ENCODE results near the gene TBPL2. TPM values are rescaled to one million over a fixed set of nuclear protein-coding genes. Genes with fewer than 3 reads are reported as not detected.
A peak's percentile ranks its signal among the peaks of the same experiment; 100 is the strongest.
"Not testable (repeated sequence)": the region's sequence is repeated elsewhere in the genome, so short reads cannot be mapped to it uniquely, and the experiment has no call there.

TBPL2 gene
- total RNA-seq = not detected in 2 replicates

DNA sequence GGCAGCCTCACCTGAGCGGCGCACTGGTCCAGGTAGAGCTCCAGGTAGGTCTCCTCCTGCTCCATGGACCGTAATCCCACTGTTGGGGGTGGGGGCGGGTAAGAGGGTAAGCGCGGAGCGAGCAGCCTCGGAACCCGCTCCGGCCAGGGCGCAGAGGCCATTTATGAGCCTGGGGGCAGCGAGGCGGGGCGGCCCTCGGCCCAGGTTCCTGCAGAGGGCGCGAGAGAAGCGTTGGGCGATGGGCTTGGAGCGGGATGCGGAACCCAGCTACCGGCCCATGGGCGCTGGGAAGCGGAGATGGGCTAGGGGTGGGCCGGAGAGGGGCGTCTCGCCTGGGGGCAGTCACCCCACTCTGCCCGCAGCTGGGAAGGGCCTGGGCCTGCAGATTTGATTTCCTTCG, at the start of gene TBPL2:
TSS of gene TBPL2 (minus strand) at position 232 of the 400 bp plus-strand sequence. CDS start at position 65, 167 bp downstream.
- no peak for DNase-seq (ENCODE audit: low read depth in 2 of 2)

DNA sequence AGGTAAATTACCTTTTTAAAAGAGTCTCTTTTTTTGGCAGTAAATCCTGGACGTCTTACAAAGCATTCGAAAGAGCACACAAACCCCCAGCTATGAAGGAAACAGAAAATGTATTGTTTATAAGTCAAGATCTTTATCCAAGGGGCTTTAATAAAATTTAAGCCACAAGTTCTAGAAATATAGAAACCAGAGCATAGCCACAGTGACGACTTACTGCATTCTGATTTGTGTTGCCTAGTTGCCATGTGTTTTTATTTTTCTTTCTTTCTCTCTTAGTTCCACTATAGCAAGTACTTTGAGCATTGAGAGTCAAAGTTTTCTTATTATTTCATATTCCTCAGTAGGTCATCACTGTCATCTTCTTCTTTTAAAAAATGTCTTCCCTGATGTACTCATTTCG, 47.8 kb upstream of the TBPL2 start:
- no peak for DNase-seq (ENCODE audit: low read depth in 2 of 2)

DNA sequence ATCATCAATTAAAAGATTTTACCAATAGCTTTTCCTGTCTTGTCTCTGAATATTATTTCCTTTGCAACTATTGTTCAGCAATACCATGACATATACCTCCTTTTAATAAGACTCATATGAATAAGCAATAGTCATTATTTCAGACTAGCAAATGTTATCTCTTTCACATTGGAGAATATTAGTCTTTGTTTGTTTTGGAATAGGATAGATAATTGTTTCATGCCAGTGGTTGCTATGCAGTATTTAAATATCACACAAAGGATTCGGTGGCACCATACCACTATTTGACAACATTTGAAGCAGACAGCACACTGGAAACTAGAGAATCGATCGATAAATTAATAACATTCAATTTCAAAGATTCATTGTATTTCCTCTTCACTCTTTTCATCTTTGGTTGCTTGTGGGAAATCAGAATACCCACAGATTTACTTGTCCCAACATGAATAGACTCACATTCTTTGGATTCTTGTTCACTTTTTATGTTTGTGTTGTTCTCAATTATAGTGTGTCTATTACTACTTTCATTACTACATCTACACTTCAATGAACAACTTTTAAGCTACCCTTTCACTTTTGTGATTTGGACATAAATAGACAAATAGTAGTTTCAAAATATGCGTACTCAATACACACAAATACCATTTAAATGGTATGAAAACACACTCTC, 42.7 kb upstream of the TBPL2 start:
- peak; percentile 50 to 70 for DNase-seq (ENCODE audit: low read depth in 2 of 2)

DNA sequence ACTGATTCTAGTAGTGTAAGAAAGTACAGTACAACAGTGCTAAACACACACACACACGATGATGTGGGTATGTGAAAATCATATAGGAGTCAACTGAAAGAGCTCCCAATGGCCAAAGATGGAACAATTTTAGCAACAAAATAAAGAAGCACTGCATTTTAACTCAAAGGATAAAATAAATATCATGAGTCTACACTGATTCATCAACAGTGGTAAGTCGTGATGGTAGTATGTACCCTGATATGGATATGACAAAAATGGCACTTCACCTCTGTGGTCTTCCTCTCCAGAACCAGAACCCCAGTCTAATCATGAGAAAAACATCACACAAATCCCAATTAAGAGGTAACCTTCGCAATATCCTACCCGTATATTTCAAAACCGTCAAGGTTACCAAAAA, 41.4 kb upstream of the TBPL2 start:
- no peak for DNase-seq (ENCODE audit: low read depth in 2 of 2)

DNA sequence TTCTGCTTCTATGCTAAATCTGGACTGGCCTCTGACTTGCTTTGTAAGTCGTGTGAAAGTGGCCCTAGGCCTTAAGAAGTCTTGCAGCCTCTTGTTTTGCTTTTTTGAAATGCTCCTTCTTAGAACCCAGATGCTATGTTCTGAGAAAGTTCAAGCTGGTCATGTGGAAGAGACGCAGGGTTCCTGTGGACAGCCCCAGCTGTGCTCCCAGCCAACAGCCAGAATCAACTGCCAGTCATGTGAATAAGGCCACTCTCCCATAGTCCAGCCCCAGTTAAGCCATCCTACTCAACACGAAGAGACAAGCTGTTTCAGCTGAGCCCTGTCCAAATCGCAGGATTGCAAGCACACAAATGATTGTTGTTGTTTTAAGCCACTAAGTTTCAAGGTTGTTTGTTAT, 37.3 kb upstream of the TBPL2 start:
- DNase-seq (ENCODE audit: low read depth in 2 of 2) = no peak

DNA sequence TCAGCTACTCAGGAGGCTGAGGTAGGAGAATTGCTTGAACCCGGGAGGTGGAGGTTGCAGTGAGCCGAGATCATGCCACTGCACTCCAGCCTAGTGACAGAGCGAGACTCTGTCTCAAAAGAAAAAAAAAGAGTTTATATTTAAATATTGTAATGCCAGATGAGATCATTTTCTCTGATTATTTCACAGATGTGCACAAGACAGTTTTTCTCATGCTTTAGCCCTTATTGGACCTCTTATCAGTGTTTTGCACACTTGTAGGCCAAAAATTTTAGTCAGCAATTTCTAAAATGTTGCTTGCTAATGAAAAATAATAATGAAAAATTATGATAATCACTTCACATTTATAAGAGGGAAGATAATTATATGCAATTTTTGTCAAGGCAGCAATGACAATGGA, 36.0 kb upstream of the TBPL2 start:
- not testable (repeated sequence) for DNase-seq (ENCODE audit: low read depth in 2 of 2)

DNA sequence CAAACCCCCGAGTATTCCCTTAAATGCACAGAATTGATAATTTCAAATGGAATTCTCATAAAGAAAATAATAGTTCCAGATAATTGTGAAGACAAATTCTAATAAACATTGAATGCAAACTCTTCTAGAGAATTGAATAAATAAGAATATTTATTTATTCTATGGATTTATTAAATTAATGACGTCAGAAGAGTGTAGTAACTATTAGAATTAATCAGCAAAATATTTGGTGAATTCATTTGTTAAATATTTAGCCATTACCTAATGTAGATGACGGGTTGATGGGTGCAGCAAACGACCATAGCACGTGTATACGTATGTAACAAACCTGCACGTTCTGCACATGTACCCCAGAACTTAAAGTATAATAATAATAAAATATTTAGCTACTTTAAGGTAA, 33.4 kb upstream of the TBPL2 start:
- DNase-seq (ENCODE audit: low read depth in 2 of 2) = no peak

DNA sequence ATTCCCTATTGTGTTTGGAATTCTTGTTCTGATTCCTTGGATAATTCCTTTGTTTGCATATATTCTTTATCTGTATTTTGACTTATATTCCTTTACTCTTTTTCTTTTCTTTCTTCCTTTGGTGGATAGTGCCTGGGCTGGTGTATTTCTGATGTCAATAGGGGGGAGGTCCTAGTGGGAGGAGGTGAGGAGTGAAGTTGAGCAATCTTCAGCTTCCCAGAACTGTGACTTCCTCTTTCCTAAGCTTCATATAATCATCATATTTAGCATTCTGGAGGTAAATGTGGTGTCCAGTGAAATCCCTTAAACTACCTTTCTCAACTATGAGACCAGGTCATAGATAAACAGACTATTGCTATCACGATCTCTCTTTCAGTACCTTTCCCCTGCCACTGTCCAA, 29.6 kb upstream of the TBPL2 start:
- no peak for DNase-seq (ENCODE audit: low read depth in 2 of 2)

DNA sequence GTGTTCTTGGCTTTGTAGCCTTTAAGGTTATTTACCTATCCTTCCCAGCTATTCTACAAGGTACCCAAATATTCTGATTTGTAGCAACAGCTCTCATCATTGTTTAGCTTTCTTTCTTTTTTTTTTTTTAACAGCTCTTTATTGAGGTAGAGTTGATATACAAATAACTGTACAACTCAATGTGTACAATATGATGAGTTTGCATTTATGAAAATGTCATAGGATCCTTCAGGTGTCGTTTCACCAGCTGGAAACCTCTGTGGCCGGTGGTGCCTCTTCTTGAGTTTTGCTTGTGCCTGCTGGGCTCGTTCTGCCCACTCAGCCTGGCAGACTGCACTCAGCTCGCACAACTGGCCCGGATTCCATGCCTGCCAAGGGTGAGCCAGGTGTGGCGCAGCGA, 26.9 kb upstream of the TBPL2 start:
- no peak for DNase-seq (ENCODE audit: low read depth in 2 of 2)

DNA sequence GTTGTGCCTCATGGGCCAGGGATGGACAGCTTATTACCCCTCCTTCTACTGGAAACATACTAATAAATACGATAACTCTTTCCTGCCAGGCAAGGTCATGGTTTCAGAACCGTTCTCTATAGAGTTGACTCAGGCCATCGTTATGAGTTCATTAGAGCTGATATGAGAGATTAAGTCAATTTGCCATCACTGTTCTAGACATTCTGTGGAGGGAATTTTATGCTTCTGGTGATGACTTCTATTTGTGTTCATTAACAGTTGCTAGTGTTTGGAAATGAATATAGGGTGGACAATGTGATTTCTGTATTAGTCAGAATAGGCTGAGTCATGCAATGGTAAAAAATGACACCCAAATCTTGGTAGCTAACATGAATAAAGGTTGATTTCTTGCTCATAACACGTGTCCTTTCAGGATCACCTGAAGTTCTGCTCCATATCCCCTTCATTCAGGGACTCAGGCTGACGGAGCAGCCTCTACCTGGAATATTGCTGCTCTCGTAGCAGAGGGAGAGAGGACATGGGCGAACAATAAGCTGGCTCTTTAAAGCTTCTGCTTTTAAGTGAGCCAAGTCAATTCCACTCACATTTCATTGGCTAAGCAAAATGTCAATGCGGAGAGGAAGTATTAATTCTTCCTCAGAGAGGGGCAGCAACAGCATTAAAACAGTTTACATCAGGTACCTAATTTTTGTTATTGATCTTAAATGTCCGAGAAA, 18.5 kb upstream of the TBPL2 start:
- DNase-seq (ENCODE audit: low read depth in 2 of 2) = peak in 1 of 2 donors; percentile 62

DNA sequence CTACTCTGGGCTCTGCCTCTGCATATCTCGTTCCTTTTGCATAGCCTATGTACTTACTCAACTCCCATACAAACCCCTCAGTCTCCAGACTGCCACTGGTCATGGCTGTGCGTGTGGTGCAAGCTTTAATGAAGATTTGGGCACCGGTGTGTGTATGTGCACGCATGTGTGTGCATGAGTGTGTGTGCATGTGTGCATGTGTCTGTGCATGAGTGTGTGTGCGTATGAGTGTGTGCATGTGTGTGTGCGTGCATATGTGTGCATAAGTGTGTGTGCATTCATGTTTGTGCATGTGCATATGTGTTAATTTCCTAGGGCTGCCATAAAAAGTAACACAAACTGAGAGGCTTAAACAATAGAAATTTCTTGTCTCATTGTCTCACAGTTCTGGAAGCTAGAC, 17.1 kb upstream of the TBPL2 start:
- no peak for DNase-seq (ENCODE audit: low read depth in 2 of 2)

DNA sequence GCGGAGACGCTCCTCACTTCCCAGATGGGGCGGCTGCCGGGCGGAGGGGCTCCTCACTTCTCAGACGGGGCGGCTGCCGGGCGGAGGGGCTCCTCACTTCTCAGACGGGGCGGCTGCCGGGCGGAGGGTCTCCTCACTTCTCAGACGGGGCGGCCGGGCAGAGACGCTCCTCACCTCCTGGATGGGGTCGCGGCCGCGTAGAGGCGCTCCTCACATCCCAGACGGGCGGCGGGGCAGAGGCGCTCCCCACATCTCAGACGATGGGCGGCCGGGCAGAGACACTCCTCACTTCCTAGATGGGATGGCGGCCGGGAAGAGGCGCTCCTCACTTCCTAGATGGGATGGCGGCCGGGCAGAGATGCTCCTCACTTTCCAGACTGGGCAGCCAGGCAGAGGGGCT, 16.0 kb upstream of the TBPL2 start:
- not testable (repeated sequence) for DNase-seq (ENCODE audit: low read depth in 2 of 2)

DNA sequence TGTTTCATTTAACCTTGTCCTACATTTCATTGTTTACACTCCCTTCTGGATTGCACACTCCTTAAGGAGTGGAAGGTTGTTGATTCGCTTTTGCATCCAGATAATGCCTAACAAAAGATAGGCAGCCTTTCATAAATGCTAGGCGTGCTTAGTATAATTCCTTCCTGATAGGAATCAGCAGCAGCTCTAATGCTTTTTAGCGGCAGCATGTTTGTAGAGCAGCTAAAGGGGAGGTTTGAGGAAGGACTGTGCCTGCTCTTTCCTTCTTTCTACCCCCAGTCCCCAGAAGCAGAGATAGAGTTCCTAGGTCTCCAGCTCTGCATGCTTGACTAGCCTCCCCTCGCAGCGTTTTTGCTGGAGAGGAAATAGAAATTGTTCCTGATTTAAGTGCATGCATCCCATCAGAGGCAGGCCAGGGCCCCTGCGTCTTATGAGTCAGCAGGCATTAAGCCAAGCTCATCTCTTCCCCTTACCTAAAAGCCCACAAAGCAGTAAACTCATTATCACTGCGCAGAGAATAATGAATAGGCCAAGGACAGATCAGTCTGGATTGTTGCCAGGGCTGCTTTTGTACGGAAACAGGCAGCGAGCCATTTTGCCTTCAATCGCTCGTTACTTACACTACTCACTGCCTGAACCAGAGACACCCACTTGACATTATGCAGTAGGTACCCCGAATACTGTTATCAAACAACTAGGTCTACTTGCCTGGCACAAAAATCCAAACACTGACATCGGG, 14.0 kb upstream of the TBPL2 start:
- DNase-seq (ENCODE audit: low read depth in 2 of 2) = peak in 1 of 2 donors; percentile 93

DNA sequence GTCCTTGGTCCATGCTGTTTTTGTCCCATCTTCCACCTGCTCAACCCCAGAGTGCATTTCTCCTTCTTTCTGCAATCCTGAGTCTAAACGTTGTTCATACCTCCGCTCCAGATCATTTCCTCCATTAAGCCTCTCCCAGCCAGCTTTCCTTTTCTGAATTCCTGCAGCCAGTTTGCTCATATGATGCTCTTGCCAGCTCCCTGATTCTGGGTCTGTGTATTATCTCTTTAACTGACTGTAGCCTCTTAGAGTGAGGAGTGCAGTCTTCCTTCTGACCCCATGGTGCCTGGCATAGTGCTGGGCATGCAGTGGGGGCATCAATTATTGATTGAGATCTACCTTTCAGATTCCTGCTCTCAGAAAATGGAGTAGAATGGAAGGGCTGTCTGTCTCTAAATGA, 11.5 kb upstream of the TBPL2 start:
- peak in 1 of 2 donors; percentile 21 for DNase-seq (ENCODE audit: low read depth in 2 of 2)

DNA sequence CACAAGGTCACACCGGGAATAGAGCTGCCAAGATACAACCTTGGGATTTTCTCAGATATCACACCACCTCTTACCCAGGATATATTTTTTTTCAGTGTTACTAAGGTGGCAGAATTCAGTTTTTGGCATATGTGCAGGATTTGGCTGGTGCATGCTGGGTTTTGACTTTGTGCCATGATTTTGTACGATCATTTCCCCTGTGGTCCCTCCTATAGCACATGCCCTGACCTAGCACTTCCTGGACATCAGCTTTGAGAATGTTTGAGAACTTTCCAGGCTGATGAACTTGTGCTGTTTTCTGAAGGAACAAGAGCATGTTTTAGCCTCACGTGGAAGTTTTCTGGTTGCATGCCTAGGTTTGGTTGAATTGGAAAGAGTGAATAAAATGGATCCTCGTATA, 11.0 kb upstream of the TBPL2 start:
- DNase-seq (ENCODE audit: low read depth in 2 of 2) = peak; percentile 32 to 71

DNA sequence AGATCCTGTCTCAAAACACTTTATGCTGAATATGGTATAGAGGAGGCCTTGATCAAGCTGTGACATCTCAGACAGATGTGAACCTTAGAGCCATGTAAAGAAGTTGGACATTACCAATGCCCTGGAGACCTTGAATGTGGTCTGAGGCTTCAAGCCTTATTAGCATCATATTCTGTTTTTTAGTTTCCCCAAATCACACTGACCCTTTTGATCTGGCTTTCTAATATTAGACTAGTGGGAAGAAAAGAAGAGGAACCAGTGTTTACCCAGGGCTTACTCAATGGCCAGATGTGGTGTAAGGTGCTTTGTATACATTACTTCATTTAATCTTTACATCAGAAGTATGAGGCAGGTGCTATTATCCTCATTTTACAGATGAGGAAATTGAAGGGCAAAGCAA, 10.6 kb upstream of the TBPL2 start:
- no peak for DNase-seq (ENCODE audit: low read depth in 2 of 2)

DNA sequence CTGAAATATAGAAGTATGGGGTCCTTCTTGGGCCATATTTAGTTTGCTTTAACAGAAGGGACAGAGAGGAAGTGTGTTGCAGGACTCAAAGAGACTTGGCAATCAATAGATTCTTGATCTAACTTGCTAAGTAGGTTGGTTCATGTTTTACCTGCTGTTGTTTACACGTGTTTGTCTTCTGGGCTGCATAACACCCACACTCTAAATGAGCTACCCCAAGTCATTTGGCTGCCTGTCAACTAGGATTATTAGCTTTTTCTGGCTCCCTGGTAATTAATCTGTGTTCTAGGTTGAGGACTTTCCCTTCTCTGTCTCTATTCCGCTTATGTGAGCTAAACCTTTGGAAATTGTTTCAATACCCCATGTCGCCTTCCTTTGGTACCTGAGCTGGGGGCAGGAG, 10.1 kb upstream of the TBPL2 start:
- DNase-seq (ENCODE audit: low read depth in 2 of 2) = no peak

DNA sequence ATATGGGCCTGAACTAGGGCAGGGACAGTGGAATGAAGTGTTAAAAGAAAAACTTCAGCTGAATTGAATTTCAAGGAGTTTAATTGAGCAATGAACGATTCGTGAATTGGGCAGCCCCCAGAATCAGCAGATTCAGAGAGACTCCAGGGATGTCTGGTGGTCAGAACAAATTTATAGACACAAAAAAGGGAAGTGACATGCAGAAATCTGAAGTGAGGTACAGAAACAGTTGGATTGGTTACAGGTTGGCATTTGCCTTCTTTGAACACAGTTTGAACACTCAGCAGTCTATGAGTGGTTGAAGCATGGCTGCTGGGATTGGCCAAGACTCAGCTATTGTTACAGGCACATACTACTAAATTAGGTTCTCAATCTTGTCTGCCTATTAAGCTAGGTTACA, 9.7 kb upstream of the TBPL2 start:
- DNase-seq (ENCODE audit: low read depth in 2 of 2) = no peak

DNA sequence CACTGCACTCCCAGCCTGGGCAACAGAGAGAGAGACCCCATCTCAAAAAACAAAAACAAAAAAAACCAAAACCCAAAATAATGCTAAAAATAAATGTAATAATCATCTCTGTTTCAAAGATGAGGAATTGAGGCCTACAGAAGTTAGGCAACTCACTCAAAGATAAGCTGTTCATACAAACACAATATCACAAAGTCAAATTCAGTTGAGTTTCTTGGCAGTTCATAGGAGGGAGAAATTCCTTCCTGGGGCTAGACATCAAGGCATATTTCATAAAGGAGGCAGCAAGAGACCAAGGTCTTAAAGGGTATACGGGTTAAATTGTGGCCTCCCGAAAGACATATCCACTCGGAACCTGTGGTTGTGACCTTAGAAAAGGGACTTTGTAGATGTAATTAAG, 8.7 kb upstream of the TBPL2 start:
- DNase-seq (ENCODE audit: low read depth in 2 of 2) = no peak

DNA sequence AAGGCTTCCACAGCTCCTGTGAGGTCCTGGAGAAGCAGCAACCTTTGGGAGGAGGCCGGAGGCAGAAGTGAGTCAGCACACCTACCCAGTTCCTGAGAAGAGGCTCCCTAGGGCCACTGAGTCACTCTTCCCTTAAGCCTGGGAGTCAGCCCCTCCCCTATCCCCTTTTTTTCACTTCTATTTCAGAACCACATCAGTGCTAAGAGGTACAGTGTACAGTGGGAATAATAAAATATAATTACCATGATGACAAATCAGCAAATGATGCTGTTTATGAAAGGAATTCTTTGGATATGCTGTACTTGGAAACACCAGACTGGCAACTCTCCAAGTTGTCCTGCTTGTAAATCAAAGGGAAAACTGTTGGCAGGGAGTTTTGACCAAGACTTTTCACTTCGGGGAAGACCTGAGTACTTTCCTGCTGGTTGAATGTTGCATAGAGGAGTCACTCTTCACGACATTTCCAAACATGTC, 7.8 kb upstream of the TBPL2 start:
- DNase-seq (ENCODE audit: low read depth in 2 of 2) = peak; percentile 75 to 98

DNA sequence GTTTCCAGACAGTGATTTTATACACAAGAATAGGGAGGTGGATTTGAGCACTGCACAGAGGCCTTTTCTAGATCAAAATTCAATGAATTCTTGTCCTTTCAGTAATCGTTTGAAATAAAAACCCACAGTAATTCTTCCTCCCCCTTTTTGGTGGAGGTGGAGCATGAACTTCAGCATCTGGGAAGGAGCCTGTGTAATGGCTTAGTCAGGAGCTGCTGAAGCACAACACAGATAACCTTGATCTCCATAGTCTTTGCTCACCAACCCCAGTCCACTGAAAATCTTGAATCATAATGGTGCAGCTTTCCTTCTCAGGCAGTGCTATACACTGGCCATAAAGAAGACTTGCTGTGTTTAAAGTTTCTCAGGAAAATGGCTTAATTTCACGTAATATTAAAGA, 6.4 kb upstream of the TBPL2 start:
- DNase-seq (ENCODE audit: low read depth in 2 of 2) = peak in 1 of 2 donors; percentile 25

DNA sequence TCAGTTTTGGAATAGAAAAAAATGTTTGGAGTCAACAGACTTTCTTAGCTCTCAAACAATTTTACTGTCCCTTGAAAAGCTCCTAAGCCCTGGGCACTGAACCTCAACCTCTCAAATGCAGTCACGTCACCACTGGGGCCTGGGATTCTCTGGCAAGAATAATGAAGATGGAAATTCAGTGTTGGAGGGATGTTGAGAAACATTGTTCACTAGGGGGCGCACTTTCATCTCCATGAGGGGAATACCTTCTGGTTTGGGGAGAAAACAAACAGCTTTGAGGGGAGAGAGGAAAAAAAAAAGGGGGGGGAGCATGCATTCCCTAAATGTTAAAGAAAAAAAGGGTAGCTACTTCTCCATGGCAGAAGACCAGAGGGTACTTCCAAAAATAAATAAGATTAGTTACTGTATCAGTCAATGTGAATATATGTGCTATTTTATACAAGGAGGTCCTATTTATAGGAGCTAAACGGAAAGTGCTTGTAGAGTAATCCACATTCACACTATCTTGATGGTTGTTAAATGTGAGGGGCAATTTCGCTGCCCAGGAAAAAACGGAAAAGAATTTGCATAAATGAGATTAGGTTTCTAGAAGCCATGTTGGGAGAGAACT, 5.8 kb upstream of the TBPL2 start:
- peak; percentile 52 to 83 for DNase-seq (ENCODE audit: low read depth in 2 of 2)

Measured in dermis microvascular lymphatic vessel endothelial cell (primary cell).